Memory B cell (primary cell): ENCODE data around the gene PHOSPHO1.
"Not testable (repeated sequence)": the region's sequence is repeated elsewhere in the genome, so short reads cannot be mapped to it uniquely, and the experiment has no call there.

Source experiments
- ATAC-seq: fragments of 150-1000 bp; cut with Tn5 transposase; 2 replicates; pipeline ENCODE4 v1.10.0; 2021; ENCODE audit warnings: low read depth, mild to moderate bottlenecking, moderate library complexity
- DNase-seq, 2 donors: peaks; one replicate each; pipeline ENCODE4 v3.0.0; 2022; ENCODE audit warnings: low spot score in 2 of 2
- H3K27ac Mint-ChIP-seq: one replicate; pipeline ENCODE4 v1.8.0; 2022; ENCODE audit warnings: mild to moderate bottlenecking, moderate library complexity, mixed read lengths
- H3K27me3 Mint-ChIP-seq: one replicate; pipeline ENCODE4 v1.8.0; 2022; ENCODE audit warnings: mixed read lengths
- H3K36me3 Mint-ChIP-seq: one replicate; pipeline ENCODE4 v1.8.0; 2022; ENCODE audit warnings: mild to moderate bottlenecking, mixed read lengths
- H3K4me1 Mint-ChIP-seq: one replicate; pipeline ENCODE4 v1.8.0; 2022; ENCODE audit warnings: mixed read lengths
- H3K4me3 Mint-ChIP-seq: one replicate; pipeline ENCODE4 v1.8.0; 2022; ENCODE audit warnings: mild to moderate bottlenecking, moderate library complexity, mixed read lengths
- H3K9me3 Mint-ChIP-seq: one replicate; pipeline ENCODE4 v1.8.0; 2022; ENCODE audit warnings: mixed read lengths

Gene PHOSPHO1

GRCh38 chr17:49200423-49201083 lies 30.0 kb downstream of the PHOSPHO1 start:
- Mint-ChIP-seq H3K4me1 (peaks cover 13% of the 10 kb centered on the region), H3K4me3 (no peak overlapping the region), H3K27ac (no peak overlapping the region), H3K36me3 (no peaks in the 10 kb centered on the region), H3K27me3 (no peaks in the 10 kb centered on the region), H3K9me3 (no peaks in the 10 kb centered on the region)
- ATAC-seq (no peak), DNase-seq (no peak)

- Mint-ChIP-seq H3K36me3 (no peaks in the 10 kb centered on the region), H3K9me3 (no peaks in the 10 kb centered on the region), H3K4me3 (no peak overlapping the region), H3K27me3 (no peaks in the 10 kb centered on the region), H3K4me1 (peaks cover 16% of the 10 kb centered on the region), H3K27ac (no peak overlapping the region)
- ATAC-seq (no peak), DNase-seq (no peak)
These were observed 32.4 kb downstream of the PHOSPHO1 start for GRCh38 chr17:49198211-49198610.

GRCh38 chr17:49197346-49197998 lies 33.1 kb downstream of the PHOSPHO1 start:
- Mint-ChIP-seq H3K27ac (no peak overlapping the region), H3K4me1 (peaks cover 16% of the 10 kb centered on the region), H3K27me3 (no peaks in the 10 kb centered on the region), H3K9me3 (no peaks in the 10 kb centered on the region), H3K36me3 (no peaks in the 10 kb centered on the region), H3K4me3 (no peak overlapping the region)
- DNase-seq (no peak), ATAC-seq (no peak)

- no peaks in the 10 kb centered on the region for H3K27me3 Mint-ChIP-seq
- H3K9me3 Mint-ChIP-seq, result no peaks in the 10 kb centered on the region
- ATAC-seq, result no peak
- DNase-seq, result no peak
- H3K36me3 Mint-ChIP-seq, result no peaks in the 10 kb centered on the region
- H3K4me1 Mint-ChIP-seq, result peaks cover 19% of the 10 kb centered on the region
- no peak overlapping the region for H3K4me3 Mint-ChIP-seq
- H3K27ac Mint-ChIP-seq, result no peak overlapping the region
These were observed 34.1 kb downstream of the PHOSPHO1 start for GRCh38 chr17:49196520-49196919.

- no peak for DNase-seq
- H3K4me1 Mint-ChIP-seq, result peaks cover 19% of the 10 kb centered on the region
- no peak overlapping the region for H3K27ac Mint-ChIP-seq
These were observed 34.8 kb downstream of the PHOSPHO1 start for GRCh38 chr17:49195751-49196150.

GRCh38 chr17:49194297-49194607 lies 36.3 kb downstream of the PHOSPHO1 start:
- H3K27me3 Mint-ChIP-seq, result no peaks in the 10 kb centered on the region
- peaks cover 19% of the 10 kb centered on the region for H3K4me1 Mint-ChIP-seq
- no peaks in the 10 kb centered on the region for H3K9me3 Mint-ChIP-seq
- H3K36me3 Mint-ChIP-seq, result no peaks in the 10 kb centered on the region
- peak overlapping the region; percentile 97 for H3K4me3 Mint-ChIP-seq
- peak overlapping the region; percentile 99 for H3K27ac Mint-ChIP-seq
- DNase-seq (no peak), ATAC-seq (no peak)

More at GRCh38 chr17:49195751-49196150, 34.8 kb downstream of the PHOSPHO1 start:
- ATAC-seq, result no peak
- Mint-ChIP-seq H3K36me3 (no peaks in the 10 kb centered on the region), H3K9me3 (no peaks in the 10 kb centered on the region), H3K27me3 (no peaks in the 10 kb centered on the region), H3K4me3 (no peak overlapping the region)

- ATAC-seq, result peak; percentile 13
- no peaks in the 10 kb centered on the region for H3K27me3 Mint-ChIP-seq
These were observed 36.9 kb downstream of the PHOSPHO1 start for GRCh38 chr17:49193513-49194296.

GRCh38 chr17:49191917-49192741 lies 38.5 kb downstream of the PHOSPHO1 start:
- no peaks in the 10 kb centered on the region for H3K9me3 Mint-ChIP-seq
- H3K36me3 Mint-ChIP-seq, result no peaks in the 10 kb centered on the region
- H3K27me3 Mint-ChIP-seq, result no peaks in the 10 kb centered on the region
- H3K27ac Mint-ChIP-seq, result peak overlapping the region; percentile 99
- H3K4me3 Mint-ChIP-seq, result peak overlapping the region; percentile 97
- peaks cover 19% of the 10 kb centered on the region for H3K4me1 Mint-ChIP-seq
- DNase-seq, result peak; percentile 96 to 100
- ATAC-seq, result peak; percentile 48

More at GRCh38 chr17:49193513-49194296, 36.9 kb downstream of the PHOSPHO1 start:
- Mint-ChIP-seq H3K27ac (peak overlapping the region; percentile 99), H3K36me3 (no peaks in the 10 kb centered on the region), H3K4me3 (peak overlapping the region; percentile 97), H3K4me1 (peaks cover 19% of the 10 kb centered on the region), H3K9me3 (no peaks in the 10 kb centered on the region)
- DNase-seq, result peak; percentile 38 to 52

GRCh38 chr17:49191409-49191916 lies 39.1 kb downstream of the PHOSPHO1 start:
- no peaks in the 10 kb centered on the region for H3K27me3 Mint-ChIP-seq
- DNase-seq (no peak), ATAC-seq (no peak)
- H3K9me3 Mint-ChIP-seq, result no peaks in the 10 kb centered on the region
- H3K4me3 Mint-ChIP-seq, result peak overlapping the region; percentile 97
- H3K27ac Mint-ChIP-seq, result peak overlapping the region; percentile 99
- no peaks in the 10 kb centered on the region for H3K36me3 Mint-ChIP-seq
- peaks cover 19% of the 10 kb centered on the region for H3K4me1 Mint-ChIP-seq

GRCh38 chr17:49190932-49191331 lies 39.7 kb downstream of the PHOSPHO1 start:
- ATAC-seq (no peak), DNase-seq (no peak)
- H3K27ac Mint-ChIP-seq, result no peak overlapping the region
- H3K27me3 Mint-ChIP-seq, result no peaks in the 10 kb centered on the region
- H3K4me1 Mint-ChIP-seq, result peaks cover 19% of the 10 kb centered on the region
- H3K4me3 Mint-ChIP-seq, result no peak overlapping the region
- H3K9me3 Mint-ChIP-seq, result peaks cover 1% of the 10 kb centered on the region
- H3K36me3 Mint-ChIP-seq, result no peaks in the 10 kb centered on the region

- Mint-ChIP-seq H3K27ac (no peak overlapping the region), H3K4me3 (no peak overlapping the region), H3K36me3 (peaks cover 2% of the 10 kb centered on the region), H3K4me1 (peaks cover 3% of the 10 kb centered on the region), H3K27me3 (no peaks in the 10 kb centered on the region), H3K9me3 (peaks cover 8% of the 10 kb centered on the region)
- ATAC-seq (no peak), DNase-seq (no peak)
These were observed 43.3 kb downstream of the PHOSPHO1 start for GRCh38 chr17:49187301-49187700.

- not testable (repeated sequence) for H3K27ac Mint-ChIP-seq, ATAC-seq, H3K4me3 Mint-ChIP-seq, H3K9me3 Mint-ChIP-seq, H3K36me3 Mint-ChIP-seq, H3K4me1 Mint-ChIP-seq, DNase-seq, H3K27me3 Mint-ChIP-seq
These were observed 45.2 kb downstream of the PHOSPHO1 start for GRCh38 chr17:49185381-49185780.

GRCh38 chr17:49184522-49184921 lies 46.1 kb downstream of the PHOSPHO1 start:
- not testable (repeated sequence) for H3K9me3 Mint-ChIP-seq, DNase-seq, H3K27me3 Mint-ChIP-seq, H3K4me3 Mint-ChIP-seq, ATAC-seq, H3K36me3 Mint-ChIP-seq, H3K4me1 Mint-ChIP-seq, H3K27ac Mint-ChIP-seq
